Islet of Langerhans (tissue), 1 donor: ENCODE data around the gene GPR132.

Source experiments
- FAIRE-seq: peaks from one replicate; lab custom pipeline; 2011; peaks lifted over from hg19 to GRCh38; lab: Jason Lieb, UNC

GPR132 gene

DNA sequence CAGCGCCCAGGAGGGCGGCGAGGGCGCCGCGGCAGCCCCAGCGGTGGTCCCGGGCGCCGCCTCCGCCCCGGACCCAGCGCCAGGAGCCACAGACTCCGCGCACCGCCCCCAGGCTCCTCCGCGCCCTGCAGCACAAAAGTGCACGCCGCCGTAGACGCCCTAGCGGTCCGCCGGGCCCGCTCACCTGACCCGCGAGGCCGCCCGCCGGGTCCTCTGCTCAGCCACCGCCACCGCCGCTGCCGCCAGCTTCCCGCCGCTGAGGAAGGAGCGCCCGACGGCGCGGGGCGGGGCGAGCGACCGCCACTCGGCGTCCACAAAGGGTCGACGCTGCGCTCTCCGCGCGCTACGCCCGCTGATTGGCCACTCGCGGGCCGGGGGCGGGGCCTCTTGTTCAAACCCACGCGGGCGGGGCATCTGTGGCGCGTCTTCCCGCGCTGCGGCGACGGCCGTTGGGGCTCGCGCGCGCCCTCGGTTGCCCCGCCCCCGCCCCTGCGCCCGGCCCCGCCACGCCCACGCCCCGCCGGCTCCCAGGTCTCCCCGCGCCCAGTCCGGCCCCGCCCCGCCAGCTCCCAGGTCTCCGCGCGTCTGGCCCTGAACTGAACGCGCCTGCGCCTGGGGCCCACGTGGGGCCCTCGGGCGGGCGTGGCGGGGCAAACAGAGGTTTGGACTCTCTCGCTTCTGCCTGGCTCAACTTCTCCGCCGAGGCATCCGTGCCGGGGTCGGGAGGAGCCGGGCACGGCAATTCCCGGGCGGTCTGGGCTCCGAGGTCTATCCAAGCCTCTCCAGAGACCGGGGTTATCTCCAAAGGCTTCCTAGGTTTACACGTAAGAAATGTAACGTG, 44.2 kb downstream of the GPR132 start, which contains the start of gene CDCA4:
CDCA4 (minus strand) TSS at position 269 of the 841 bp plus-strand sequence. CDS start 9,154 bp downstream, outside the sequence.
- FAIRE-seq = no peak

DNA sequence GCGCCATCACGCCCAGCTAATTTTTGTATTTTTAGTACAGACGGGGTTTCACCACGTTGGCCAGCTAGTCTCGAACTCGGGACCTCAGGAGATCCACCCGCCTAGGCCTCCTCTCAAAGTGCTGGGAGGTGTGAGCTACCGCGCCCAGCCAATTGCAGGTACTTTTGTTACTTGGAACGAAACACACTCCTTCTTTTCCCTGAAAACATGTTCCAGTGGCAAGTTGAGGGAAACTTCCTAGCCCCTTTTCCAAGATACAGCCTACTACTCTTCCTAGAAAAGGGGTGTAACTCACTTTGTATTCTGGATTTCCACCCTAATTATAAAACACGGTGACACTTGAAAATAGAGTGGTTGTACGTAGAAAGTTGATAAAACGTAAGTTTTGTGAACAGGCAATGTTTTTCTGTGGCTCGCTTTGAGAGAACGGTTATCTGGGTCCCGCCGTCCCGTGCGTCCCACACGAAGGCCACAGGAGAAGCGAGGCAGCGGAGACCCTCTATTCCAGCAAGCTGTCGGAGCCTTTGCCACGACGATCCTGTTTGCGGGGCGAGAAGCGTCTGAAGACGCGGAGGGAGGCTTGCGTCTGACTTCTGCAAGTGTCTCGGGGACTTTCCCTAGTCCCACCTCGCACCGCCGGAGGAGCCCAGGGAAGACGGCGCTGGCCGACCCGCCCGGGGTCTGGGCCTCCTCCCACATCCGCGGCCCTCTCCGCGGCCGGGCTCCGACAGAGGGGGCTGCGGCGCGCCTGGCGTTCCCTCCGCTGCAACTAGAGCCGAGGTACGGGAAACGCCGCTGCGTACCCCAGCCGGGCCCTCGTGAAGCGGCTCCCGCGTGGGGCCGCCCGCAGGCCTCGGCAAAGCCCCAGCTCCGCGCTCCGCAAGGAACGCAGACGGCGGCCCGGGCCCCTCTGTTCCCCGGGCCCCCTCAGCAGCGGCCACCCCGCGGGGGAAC, 45.1 kb downstream of the GPR132 start:
- FAIRE-seq = no peak

DNA sequence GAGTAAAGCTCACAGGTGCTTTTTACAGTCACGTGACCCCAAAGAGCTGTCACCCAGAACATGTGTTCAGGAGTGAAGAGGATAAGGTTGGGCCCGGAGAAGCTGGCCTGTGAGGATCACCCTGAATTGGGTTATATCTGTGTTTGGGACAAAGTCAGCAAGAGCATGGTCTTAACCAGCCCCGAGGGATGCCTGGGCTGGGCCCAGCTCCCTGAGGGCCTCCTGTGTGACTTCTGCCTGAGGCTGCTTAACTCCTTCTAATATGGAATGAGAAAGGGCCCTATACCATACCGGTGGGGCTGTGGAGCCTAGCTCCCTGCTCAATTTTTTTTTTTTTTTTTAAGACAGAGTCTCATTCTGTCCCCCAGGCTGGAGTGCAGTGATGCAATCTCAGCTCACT, 46.8 kb downstream of the GPR132 start:
- FAIRE-seq = no peak

DNA sequence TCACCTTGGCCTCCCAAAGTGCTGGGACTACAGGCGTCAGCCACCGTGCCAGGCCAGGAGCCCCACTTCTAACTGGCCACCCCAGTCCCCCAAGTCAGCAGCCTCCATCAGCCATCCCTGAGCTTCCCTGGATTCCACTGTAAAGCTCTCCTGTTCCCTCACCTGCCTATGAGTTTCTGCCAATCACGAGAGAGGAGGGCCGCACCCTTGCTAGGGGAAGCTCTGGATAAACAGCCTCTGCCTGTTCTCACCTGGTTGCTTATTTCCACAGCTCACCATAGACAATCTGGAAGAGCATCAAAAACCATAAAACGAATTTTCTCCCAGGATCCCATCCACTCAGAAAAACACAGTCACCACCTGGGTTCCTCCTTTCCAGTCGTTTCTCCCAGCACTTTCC, 49.3 kb downstream of the GPR132 start:
- no peak for FAIRE-seq

DNA sequence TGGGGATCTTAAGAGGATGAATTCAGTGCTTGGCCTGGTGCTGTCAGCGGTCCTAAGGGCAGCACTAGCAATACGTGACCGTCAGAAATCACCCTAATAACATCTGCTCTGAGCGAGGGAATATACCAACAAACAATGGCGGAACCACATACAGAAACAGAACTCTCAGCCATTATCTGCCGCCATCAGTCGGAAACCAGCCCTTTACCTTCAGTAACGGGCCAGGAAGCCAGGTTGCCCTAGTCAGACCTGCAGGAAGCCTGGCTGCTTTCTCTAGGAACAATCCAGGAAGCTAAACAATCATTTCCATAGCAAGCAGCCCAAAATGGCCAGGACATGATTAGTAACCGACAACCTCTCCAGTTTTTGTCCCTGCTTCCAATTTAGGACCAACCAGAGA, 50.0 kb downstream of the GPR132 start:
- no peak for FAIRE-seq

DNA sequence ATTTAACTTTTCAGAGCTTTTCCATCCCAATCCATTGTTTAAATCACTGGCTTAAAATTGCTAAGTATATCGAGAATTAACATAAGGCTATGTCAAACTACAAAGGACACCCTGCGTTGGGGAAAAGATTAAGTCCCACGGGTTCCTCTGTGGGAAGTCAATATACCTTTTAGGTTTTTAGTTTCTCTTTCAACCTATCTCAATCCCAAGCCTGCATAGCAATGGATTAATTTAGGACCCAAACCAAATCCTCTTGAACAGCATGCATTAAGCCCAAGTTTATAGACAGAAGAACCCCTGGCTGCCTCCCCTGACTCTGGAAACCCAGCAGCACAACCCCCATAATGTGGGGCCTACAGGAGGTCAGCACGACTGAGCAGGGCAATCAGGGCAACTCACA, 50.6 kb downstream of the GPR132 start:
- FAIRE-seq = no peak

DNA sequence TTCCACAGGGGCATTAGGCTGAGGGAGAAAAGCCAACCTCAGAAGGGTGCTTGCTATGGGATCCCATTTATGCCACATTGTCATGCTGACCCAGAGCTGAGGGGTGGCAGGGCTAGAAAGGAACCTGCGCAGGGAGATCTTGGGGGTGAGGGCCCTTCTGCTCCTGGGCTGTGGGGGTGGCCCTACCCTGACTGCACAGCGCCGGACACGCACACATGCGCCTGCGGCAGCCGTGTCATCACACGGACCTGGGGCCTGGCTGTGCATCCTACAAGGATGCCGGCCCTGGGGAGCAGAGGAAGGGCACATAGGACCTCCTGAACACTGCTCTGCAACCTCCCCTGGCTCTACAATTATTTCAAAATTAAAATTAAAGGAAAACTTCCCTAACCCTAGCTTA, 51.2 kb downstream of the GPR132 start:
- no peak for FAIRE-seq

DNA sequence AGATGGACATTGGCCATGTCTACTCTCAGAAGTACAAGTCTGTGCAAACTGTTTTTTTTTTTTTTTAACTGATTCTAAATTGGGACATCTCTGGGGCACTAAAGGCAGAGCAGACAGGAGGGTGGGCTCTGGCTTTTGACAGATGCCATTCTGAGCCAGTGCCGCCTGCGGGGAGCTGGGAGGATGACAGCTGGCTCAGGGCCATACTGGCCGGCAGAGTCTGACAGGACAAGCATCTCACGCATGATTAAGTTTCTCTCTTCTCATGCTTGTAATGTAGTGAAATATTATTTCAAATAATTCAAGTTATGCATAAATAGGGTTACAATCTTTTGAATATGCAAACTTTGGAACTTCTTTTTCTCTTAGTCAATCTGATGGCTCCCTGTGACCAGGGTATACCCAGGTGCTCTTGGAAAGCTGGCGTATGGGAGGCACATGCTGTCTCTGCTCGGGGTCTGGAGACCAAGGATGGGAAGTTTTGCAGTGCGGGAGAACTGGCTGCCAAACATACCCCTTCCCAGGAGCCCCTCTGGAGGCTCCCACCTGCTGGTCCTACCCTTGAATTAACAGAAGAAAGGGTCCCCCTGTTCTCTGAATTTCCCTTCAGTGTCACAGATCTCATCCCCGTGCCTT, 52.0 kb downstream of the GPR132 start:
- no peak for FAIRE-seq

DNA sequence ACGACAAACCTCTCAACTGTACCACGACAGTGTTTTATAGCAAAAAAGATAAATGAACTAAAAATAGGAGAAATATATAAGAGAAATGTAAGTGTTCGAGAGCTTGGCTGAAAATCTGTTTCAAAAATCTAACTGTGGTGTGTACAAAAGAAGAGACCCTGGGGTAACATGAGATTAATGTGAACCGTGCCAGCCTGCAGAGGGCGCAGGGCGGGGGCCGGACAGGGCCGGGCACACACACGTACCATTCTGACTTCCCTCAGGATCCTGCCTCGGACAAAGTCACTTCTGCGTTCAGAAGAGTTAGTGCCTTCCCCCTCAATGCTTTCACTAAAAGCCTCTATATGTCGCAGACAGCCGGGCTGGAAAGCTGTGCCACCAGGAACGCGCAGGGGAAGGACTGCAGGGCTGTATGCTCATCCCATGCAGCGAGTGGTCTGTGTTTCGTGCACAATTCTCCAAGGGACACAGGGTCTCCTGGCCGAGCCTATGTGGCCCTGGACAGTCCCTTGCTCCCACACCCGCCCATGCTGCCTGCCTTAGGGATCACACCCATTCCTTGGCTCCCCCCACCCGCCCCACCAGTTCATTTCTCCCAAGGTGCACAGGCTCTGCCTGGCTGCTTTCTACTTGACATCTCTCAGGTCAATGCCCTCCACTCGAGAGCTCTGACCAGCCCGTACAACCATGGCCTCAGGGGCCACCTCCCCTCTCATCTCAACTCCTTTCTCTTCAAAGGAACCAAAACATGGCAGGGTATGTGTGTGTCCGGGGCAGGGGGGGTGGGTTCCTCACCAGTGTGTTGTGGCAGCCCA, 52.9 kb downstream of the GPR132 start:
- FAIRE-seq = no peak

DNA sequence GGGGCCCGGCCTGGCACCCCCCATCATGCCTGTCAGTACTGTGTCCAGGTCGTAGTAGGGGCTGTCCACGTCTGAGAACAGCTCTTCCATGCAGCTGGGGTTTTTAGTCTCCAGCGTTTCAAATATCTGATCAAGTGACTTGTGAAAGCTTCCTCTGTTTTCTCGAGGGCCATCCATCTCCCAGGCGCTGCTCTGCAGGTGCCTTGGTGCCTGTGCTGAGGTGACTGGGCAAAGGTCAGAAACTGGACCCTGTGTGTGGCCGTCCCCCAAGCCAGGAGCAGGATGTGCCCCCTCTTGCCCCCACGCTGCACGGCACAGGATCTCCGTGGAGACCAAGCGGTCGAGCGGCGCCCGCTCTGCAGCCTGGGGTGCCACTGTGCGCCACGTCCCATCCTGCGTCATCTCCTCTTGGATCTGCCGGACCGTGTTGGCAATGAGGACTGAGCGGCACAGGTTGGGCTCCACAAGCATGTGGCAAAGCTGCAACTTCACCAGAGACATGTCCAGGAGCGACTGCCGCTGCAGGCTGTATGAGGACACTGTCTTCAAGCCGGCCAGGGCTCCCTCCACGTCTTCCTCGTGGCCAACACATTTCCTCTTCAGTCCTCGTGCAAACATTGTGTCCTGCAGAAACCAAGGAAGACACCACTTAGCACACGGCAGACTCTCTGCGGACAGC, 53.8 kb downstream of the GPR132 start:
- FAIRE-seq = no peak

DNA sequence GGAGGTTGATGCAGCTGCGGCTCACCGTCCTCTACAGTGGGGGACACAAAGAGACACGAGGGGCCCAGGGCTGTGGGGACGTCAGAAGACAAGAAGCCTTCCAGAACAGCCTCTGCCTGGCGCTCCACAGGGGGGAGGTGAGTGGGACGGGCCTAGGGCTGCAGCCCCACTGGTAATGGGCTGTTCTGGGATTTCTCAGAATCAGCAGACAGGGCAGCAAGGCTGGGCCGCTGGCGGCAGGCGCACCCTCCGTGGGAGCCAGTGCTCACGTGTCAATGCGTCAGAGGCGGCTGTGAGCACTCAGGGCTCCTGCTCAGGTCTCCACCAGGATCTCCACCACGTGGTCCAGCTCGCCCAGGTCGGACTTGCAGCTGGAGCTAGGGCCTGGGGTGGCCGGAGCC, 54.3 kb downstream of the GPR132 start:
- FAIRE-seq = no peak

DNA sequence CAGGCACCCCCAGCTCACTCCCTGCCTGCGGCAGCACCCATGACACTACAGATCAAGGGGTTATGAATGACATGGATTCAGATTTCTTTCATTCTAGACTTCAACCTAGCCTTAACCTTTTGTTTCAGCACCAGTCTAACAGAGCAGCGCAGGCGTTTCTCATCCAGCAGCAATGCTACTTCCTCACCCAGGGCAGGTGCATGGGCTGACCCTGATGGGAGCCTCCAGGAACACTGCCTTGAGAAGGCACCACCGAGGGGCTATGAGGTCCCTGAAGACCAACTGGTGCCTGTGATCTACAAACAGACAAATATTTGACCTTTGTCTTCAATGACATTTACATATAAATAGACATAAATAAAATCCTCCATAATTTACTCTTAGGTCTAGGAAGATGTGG, 55.1 kb downstream of the GPR132 start:
- FAIRE-seq = no peak

DNA sequence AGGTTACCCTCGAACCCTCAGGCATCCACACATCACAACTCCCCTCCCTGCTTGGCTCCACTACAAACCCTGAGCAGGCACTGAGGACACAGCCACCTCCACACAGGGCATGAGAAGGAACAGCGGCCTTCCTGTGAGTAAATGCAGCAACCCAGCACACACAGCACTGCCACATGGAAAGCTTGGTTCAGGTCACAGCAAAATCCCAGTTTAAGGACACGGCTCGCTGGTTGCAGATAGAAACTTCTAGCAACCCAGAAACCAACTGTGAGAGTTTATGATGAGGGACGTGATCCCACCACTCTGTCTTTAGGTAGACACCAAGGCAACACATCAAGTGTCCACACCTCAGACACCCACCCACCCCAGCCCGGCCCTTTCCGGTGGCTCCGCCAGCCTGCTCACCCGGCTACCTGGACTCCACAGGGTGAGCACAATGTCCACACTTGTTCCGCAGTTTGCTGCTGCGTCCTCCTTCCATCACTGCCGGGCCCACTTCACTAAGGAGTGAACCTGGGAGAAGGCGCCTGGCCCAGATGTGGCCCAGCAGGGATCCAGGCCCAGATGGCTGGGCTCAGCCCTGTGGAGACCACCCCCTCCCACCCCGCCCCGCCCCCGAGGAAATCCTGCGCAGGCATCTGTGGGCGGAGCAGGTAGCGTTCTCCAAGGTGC, 57.5 kb downstream of the GPR132 start:
- FAIRE-seq = no peak

DNA sequence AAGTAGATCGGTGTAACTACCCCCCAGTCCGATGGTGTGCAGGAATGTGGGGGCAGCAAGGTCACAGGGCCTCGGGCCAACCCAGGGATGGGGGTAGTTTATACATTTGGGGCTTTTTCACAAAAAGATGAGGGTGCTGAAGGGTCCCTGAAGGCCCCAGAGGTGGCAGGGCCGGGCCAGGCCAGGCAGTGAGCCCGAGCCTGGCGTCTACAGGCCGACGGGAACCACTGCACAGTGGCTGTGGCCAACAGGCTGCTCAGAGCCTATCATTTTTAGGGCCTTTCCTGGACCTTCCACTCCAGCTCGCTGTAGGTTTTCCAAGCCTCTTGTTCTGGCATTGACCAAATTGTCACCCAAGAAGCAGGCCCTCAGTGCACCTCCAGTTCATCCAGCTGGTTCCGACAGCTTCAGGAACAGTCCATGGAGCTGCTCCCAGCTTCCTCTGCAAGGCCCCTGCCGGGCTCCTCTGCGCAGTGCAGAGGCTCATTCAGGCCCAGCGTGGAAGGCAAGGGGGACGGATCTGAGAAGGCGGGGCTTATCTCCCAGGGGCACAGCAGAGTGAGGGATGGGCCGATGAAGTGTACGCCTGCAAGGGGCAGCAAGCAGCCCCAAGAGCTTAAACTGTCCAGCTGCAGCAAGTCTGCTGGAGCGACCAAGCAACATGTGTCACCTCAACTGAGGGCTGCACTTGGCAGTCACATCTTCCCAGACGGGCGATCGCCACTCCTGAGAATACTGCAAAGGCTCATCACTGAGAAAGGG, 58.2 kb downstream of the GPR132 start:
- FAIRE-seq = no peak

DNA sequence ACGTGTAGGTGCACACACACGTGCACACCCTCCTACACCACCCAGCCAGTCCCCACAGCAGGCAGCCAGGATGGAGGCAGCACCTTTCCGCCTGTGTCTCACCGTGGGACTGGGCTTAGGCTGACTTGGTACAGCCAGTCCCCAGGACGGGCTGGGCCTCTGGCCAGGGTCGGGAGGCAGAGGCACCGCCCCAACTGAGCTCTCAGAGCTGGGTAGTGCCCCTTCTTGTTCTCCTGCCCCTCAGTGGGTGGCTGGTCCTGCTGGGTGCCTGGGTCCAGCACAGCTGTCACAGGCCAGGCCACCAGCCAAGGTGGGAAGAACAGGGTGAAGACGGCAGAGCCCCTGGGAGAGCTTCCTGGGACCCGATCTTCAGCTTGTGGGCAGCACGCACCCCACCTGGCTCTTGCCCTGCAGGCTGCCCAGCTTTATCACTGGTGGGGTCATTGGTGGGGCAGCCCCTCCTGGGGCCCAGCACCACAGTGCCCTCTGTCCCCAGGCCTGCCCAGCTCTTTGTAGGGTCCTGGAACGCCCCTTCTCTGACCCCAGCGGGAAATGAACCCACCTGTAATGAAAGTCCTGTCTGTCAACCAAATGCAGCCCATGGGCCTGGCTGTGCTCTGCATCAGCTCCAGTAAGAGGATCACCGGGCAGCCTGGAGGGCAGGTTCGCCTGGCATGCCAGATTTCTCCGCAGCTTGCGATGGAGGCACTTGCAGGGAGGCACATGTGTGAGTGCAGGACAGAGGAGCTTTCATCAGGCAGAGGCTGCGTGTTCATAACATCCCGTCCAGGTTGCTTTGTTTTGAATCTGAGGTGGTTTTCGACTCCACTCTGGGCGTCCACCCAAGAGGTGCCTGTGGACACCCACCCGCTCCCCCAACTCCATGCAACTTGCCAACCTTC, 59.0 kb downstream of the GPR132 start:
- FAIRE-seq = no peak

DNA sequence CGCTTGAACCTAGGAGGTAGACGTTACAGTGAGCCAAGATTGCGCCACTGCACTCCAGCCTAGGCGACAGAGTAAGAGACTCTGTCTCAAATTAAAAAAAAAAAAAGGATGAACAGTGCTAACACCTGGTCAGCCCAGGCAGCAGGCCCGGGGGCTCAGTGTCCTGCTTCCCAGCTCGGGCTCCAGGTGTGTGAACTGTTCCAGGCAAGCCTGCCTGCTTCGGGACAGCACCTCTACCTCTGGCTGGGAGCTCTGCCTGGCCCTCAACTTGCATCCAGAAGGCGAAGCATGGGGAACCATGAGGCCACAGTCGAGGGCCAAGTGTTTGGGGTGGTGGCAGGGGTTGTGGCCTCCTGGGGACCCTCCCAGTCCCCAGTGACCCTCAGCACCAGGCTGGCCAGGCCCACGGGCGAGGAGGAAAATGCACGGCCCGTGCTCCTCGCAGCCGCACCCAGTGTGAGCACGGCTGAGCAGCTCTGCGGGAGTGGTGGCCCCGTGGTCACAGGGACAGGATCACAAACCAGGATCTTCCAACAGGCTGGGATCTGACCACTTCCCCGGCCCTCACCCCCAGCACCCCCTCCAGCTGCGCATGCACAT, 59.8 kb downstream of the GPR132 start:
- no peak for FAIRE-seq
